ENCODE results near the gene LDLRAD4. TPM values are rescaled to one million over a fixed set of nuclear protein-coding genes. Genes with fewer than 3 reads are reported as not detected.
A peak's percentile ranks its signal among the peaks of the same experiment; 100 is the strongest.

LDLRAD4 gene
- total RNA-seq, 2 donors from 2014 or later = 18.4 to 59.2 TPM

GRCh38 chr18:13366962-13367892 is 148.7 kb downstream of the LDLRAD4 start:
- H3K27ac Mint-ChIP-seq = peak overlapping the region in 1 of 2 donors; percentile 12
- ATAC-seq = no peak
- no peak for DNase-seq (ENCODE audit: low spot score in 2 of 2)
- no peaks in the 10 kb centered on the region for H3K9me3 Mint-ChIP-seq
- H3K36me3 Mint-ChIP-seq = no peaks in the 10 kb centered on the region

DNA sequence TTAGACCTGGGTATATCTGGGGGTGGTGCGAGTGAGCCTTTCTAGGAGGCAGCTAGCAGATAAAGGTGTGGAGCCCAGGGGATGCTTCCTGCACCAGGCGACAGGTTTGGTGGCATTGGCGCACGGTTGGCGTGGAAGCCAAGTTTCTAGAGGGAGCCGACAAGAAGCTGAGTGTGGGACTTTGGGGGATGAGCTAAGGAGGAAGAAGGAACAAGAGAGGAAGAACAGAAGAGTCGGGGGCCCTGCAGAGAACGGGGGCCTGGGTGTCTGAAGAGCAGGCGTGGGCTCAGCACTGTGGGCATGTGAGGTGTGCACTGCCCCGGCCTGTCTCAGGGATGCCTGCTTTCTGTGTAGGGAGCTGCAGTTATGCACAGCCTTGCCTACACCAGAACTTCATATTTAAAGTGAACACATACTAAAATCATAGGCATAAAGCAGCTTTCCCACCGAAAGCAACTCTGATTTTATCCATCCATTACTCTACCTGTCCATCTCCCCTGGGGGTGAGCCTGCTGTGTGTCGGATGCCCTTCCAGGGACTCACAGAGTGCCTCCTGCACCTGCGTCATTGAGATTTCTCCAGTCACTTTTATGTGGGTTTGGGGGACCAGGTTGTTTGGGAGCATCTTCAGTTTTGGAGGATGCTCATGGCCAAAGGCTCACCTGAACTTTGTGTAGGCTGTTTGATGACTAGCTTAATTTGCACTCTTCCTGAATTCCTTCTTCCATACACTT is 149.7 kb downstream of the LDLRAD4 start:
- Mint-ChIP-seq H3K36me3 (no peaks in the 10 kb centered on the region), H3K9me3 (no peaks in the 10 kb centered on the region), H3K27ac (no peak overlapping the region)
- DNase-seq (ENCODE audit: low spot score in 2 of 2) (no peak), ATAC-seq (no peak)

DNA sequence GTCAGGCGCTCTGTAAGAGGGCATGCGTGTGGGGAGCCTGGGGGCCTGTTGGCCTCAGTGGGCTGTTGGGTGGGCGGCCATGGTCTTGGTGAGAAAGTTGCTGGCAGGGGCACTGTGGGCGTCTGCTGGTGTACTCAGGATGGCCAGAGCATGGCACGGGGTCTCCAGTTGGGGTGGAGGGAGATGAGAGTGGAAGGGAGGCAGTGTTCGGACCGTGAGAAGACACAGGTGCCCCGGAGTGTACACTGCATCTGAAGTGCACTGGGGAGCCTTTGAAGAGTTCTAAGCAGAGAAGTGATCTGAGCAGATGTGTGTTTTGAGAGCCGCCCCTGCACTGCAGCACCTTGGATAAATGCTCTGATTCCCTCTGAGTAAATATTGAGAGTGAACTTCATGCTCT is 150.8 kb downstream of the LDLRAD4 start:
- ATAC-seq (peak in 1 of 2 donors; percentile 33), DNase-seq (ENCODE audit: low spot score in 2 of 2) (no peak)
- no peaks in the 10 kb centered on the region for H3K9me3 Mint-ChIP-seq
- H3K27ac Mint-ChIP-seq = peak overlapping the region in 1 of 2 donors; percentile 22
- H3K36me3 Mint-ChIP-seq = no peaks in the 10 kb centered on the region

- Mint-ChIP-seq H3K27ac (no peak overlapping the region), H3K36me3 (no peaks in the 10 kb centered on the region), H3K9me3 (no peaks in the 10 kb centered on the region)
- ATAC-seq (peak in 1 of 2 donors; percentile 58), DNase-seq (ENCODE audit: low spot score in 2 of 2) (no peak)
These were observed 151.4 kb downstream of the LDLRAD4 start for GRCh38 chr18:13369756-13370510.

- ATAC-seq (no peak), DNase-seq (ENCODE audit: low spot score in 2 of 2) (no peak)
- Mint-ChIP-seq H3K27ac (peak overlapping the region in 1 of 2 donors; percentile 37), H3K36me3 (no peaks in the 10 kb centered on the region), H3K9me3 (no peaks in the 10 kb centered on the region)
These were observed 152.6 kb downstream of the LDLRAD4 start for GRCh38 chr18:13370995-13371625.

- ATAC-seq (no peak), DNase-seq (ENCODE audit: low spot score in 2 of 2) (no peak)
- no peaks in the 10 kb centered on the region for H3K9me3 Mint-ChIP-seq
- H3K27ac Mint-ChIP-seq = peak overlapping the region in 1 of 2 donors; percentile 37
- H3K36me3 Mint-ChIP-seq = no peaks in the 10 kb centered on the region
These were observed 153.3 kb downstream of the LDLRAD4 start for GRCh38 chr18:13371689-13372418.

DNA sequence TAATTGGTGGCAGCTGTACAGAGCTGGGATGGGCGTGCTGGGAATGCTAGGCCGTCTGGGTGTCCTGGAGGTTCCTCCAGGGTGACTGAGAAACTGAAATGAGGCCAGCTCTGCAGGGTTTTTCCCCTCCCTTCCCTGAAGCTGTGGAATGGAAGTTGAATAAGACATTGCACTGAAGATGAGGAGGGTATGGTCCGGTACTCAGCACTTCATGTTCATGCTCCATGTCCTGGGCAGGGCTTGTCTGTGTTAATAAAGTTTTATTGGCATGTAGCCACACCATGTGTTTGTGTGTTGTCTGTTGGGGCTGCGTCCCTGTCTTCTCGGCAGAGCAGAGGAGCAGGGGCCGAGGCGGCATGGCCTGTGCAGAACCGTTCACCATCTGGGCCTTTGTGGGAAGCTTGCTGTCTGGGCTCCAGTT is 154.0 kb downstream of the LDLRAD4 start:
- no peak for DNase-seq (ENCODE audit: low spot score in 2 of 2)
- Mint-ChIP-seq H3K27ac (no peak overlapping the region), H3K9me3 (no peaks in the 10 kb centered on the region), H3K36me3 (no peaks in the 10 kb centered on the region)
- no peak for ATAC-seq

GRCh38 chr18:13374096-13374467 is 155.5 kb downstream of the LDLRAD4 start:
- DNase-seq (ENCODE audit: low spot score in 2 of 2) (no peak), ATAC-seq (no peak)
- Mint-ChIP-seq H3K36me3 (no peaks in the 10 kb centered on the region), H3K9me3 (no peaks in the 10 kb centered on the region), H3K27ac (no peak overlapping the region)

DNA sequence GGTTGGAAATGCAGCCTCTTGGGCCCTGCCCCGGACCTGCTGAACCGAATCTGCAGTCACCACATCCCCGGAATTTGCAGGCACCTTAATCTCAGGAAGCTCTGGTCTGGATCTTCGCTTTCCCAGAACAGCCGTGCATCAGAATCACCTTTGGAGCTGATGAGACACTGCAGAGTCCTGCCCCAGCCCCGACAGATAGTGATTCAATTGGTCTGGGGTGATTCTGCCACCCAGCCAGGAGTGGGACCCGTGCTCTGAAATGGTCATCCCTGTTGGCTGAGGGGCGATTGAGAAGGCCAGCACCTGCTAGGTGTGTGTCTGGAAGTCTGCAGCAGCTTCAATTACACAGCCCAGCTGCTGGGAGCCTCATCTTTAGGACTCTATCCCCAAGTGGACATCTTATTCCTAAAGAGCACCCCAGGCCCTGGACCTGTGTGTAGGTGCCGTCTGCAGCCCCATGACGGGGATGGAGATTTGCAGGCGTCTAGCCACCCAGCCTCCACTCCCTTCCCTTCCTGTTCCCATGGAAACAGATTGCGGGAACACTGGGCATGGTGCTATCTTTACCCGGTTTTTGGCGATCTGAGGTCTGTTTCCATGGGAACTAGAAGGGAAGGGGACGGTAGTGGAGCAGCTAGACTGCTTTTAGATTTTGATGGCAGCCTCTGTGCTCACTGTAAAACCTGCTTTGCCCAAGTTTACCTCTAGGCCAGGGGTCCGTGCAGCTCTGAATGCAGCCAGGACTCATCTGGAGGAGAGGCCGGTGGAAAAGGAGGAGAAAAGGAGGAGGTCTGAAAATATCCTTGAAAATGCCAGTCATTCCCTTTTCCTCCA is 156.1 kb downstream of the LDLRAD4 start:
- H3K9me3 Mint-ChIP-seq = no peaks in the 10 kb centered on the region
- peak overlapping the region; percentile 91 to 99 for H3K27ac Mint-ChIP-seq
- no peaks in the 10 kb centered on the region for H3K36me3 Mint-ChIP-seq
- DNase-seq (ENCODE audit: low spot score in 2 of 2) = no peak
- ATAC-seq = peak; percentile 2 to 21

DNA sequence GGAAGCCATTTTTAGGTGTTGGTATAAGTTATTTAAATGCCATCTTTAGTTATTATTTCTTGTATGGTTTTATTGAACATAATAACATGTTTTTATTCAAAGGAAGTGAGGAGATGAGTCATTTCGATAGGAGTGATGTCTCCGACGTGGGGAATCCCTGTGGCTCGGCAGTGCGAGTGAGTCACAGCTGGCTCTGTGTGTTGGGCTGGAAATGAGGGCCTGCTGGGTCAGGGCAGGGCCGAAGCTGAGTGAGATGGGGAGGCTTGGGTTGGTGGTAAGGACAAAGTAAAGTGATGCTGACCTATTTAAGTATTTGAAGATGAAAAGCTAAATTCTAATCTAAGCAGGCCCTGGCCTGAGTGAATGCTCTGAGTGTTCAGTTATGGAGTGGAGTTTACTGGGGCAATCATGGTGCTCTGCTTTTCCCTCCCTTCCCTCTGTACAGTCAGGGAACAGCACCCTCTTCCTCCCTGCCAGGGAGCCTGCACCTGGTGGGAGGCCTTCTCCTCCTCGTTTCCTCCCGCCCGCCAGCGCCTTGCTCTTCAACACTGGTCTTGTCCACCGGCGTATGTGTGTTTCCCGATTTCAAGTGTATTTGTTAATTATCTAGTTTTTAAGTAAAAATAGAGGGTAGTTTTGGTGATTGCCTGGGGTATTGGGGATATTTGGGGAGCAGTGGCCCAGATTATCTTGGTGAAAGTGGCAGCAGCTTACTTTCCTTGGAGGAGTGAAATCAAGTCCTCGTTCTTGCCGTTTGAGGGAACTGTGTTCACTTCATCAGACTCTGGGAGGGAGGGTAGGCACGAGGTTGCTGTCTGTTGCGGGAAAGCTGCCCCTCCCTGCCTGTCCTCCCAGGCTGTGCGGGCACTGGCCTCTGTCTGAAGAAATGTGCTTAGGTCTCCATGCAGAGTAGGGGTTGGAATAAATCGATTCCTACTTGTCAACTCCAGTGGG is 157.0 kb downstream of the LDLRAD4 start:
- no peaks in the 10 kb centered on the region for H3K36me3 Mint-ChIP-seq
- ATAC-seq (peak; percentile 79 to 84), DNase-seq (ENCODE audit: low spot score in 2 of 2) (peak; percentile 76 to 91)
- peak overlapping the region; percentile 91 to 99 for H3K27ac Mint-ChIP-seq
- H3K9me3 Mint-ChIP-seq = no peaks in the 10 kb centered on the region

GRCh38 chr18:13376298-13376840 is 157.8 kb downstream of the LDLRAD4 start:
- peak; percentile 15 to 21 for ATAC-seq
- Mint-ChIP-seq H3K9me3 (no peaks in the 10 kb centered on the region), H3K27ac (peak overlapping the region; percentile 91 to 99), H3K36me3 (no peaks in the 10 kb centered on the region)
- DNase-seq (ENCODE audit: low spot score in 2 of 2) = no peak

- ATAC-seq (peak; percentile 65 to 75), DNase-seq (ENCODE audit: low spot score in 2 of 2) (peak; percentile 55 to 87)
- Mint-ChIP-seq H3K27ac (peak overlapping the region; percentile 91 to 99), H3K36me3 (no peaks in the 10 kb centered on the region), H3K9me3 (no peaks in the 10 kb centered on the region)
These were observed 158.3 kb downstream of the LDLRAD4 start for GRCh38 chr18:13376841-13377351.

DNA sequence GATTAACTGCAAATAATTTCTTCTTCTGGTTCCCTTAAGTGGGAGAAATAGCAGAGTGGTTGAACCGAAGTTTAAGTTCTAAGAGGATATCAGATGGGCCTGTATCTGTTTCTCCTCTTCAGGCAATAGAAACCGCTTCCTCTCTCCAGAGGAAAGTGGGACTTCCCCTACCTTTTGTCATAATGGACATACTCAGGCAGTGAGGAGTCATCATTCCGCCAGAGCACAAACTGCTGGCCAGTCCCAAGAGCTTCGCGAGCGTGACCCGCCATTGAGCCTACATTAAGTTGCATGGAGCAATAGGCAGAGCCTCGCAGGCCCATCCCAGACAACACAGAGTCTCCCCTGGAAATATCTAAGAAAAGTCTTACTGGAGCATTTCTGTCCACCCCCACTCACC is 158.9 kb downstream of the LDLRAD4 start:
- Mint-ChIP-seq H3K27ac (peak overlapping the region; percentile 91 to 99), H3K36me3 (no peaks in the 10 kb centered on the region), H3K9me3 (no peaks in the 10 kb centered on the region)
- ATAC-seq (peak; percentile 13 to 44), DNase-seq (ENCODE audit: low spot score in 2 of 2) (no peak)

DNA sequence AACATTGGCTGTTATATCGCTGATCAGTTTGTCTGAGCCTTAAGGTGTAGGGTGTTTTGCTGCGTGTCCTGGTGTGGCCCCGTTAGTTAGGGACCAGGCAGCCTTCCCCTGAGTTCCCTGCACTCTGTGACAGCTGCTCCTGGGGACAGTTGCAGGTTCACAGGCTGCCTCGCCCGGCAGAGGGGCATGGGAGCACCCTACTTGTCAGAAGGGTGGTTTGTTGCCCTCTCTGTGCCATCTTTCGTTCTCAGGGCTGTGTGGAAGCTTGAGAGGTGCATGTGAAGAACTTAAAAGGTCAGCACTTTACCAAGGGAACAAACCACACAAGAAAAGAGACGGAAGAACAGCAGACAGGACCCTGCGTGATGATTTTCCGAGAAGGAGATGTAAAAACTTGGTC is 159.6 kb downstream of the LDLRAD4 start:
- no peaks in the 10 kb centered on the region for H3K9me3 Mint-ChIP-seq
- ATAC-seq (no peak), DNase-seq (ENCODE audit: low spot score in 2 of 2) (no peak)
- peak overlapping the region; percentile 2 to 99 for H3K27ac Mint-ChIP-seq
- H3K36me3 Mint-ChIP-seq = peaks cover 0 to 6% of the 10 kb centered on the region in 2 donors
